HEK293T (cell line): ENCODE measurements around the gene PRIMA1.

Experiments used
- CTCF ChIA-PET: fragments of 350-600 bp; formaldehyde crosslinking; extraction: SDS; loops from one replicate; lab custom pipeline; 2021; ENCODE audit warnings: antibody characterized with exemption, inconsistent platforms; lab: Yijun Ruan, JAX
- POLR2A ChIA-PET: fragments of 350-600 bp; formaldehyde crosslinking; extraction: SDS; loops from one replicate; lab custom pipeline; 2020; ENCODE audit warnings: antibody characterized with exemption, inconsistent platforms; lab: Yijun Ruan, JAX
- DNase-seq: peaks from one replicate; pipeline ENCODE4 v3.0.0; 2012; ENCODE audit warnings: mixed read lengths; ENCODE audit errors: extremely low spot score
- ARNT ChIP-seq: fragments of 450-650 bp; IDR thresholded peaks from 2 replicates; pipeline ENCODE4 v1.6.1; 2017; ENCODE audit warnings: mild to moderate bottlenecking
- BHLHE40 ChIP-seq: fragments of 450-650 bp; IDR thresholded peaks from 2 replicates; pipeline ENCODE4 v1.6.1; 2016; ENCODE audit warnings: mild to moderate bottlenecking, moderate library complexity, borderline replicate concordance
- CTBP1 ChIP-seq: fragments of 450-650 bp; IDR thresholded peaks from 2 replicates; pipeline ENCODE4 v1.6.1; 2016; ENCODE audit warnings: borderline replicate concordance
- ELF4 ChIP-seq: fragments of 450-650 bp; IDR thresholded peaks from 2 replicates; pipeline ENCODE4 v1.6.1; 2017; ENCODE audit warnings: antibody characterized with exemption
- FOXA1 ChIP-seq: fragments of 450-650 bp; IDR thresholded peaks from 2 replicates; pipeline ENCODE4 v1.6.1; 2016; ENCODE audit warnings: mild to moderate bottlenecking
- FOXK2 ChIP-seq: fragments of 450-650 bp; IDR thresholded peaks from 2 replicates; pipeline ENCODE4 v1.6.1; 2016; ENCODE audit warnings: mild to moderate bottlenecking
- FOXM1 ChIP-seq: fragments of 450-650 bp; IDR thresholded peaks from 2 replicates; pipeline ENCODE4 v1.6.1; 2017; ENCODE audit warnings: mild to moderate bottlenecking, borderline replicate concordance
- HDGF ChIP-seq: fragments of 450-650 bp; IDR thresholded peaks from 2 replicates; pipeline ENCODE4 v1.6.1; 2017; ENCODE audit warnings: antibody characterized with exemption, borderline replicate concordance
- L3MBTL2 ChIP-seq: fragments of 450-650 bp; conservative IDR thresholded peaks from 2 replicates; pipeline ENCODE4 v1.6.1; 2016; ENCODE audit warnings: mild to moderate bottlenecking
- LEF1 ChIP-seq: fragments of 450-650 bp; IDR thresholded peaks from 2 replicates; pipeline ENCODE4 v1.6.1; 2017; ENCODE audit warnings: mild to moderate bottlenecking, borderline replicate concordance
- NFRKB ChIP-seq: fragments of 450-650 bp; IDR thresholded peaks from 2 replicates; pipeline ENCODE4 v1.6.1; 2016; ENCODE audit warnings: mild to moderate bottlenecking, moderate library complexity
- PKNOX1 ChIP-seq: fragments of 450-650 bp; IDR thresholded peaks from 2 replicates; pipeline ENCODE4 v1.6.1; 2016
- SP1 ChIP-seq: fragments of 450-650 bp; IDR thresholded peaks from 2 replicates; pipeline ENCODE4 v1.6.1; 2017
- SUZ12 ChIP-seq: fragments of 450-650 bp; IDR thresholded peaks from 2 replicates; pipeline ENCODE4 v1.6.1; 2016; ENCODE audit warnings: mild to moderate bottlenecking
- TARDBP ChIP-seq: fragments of 450-650 bp; IDR thresholded peaks from 2 replicates; pipeline ENCODE4 v1.6.1; 2016
- ZNF384 ChIP-seq: fragments of 450-650 bp; IDR thresholded peaks from 2 replicates; pipeline ENCODE4 v1.6.1; 2016

Gene PRIMA1

GRCh38 chr14:93748208-93749075, 39.8 kb downstream of the PRIMA1 start:
- no peak for TF ChIP-seq L3MBTL2
- TF ChIP-seq FOXA1, result no peak
- no peak for TF ChIP-seq HDGF
- no peak for TF ChIP-seq TARDBP
- no peak for TF ChIP-seq LEF1
- TF ChIP-seq FOXM1, result no peak
- no peak for TF ChIP-seq ZNF384
- TF ChIP-seq ARNT, result no peak
- no peak for TF ChIP-seq NFRKB
- no peak for TF ChIP-seq ELF4
- no peak for TF ChIP-seq BHLHE40
- TF ChIP-seq SP1, result no peak
- ChIA-PET POLR2A (no interaction called here), CTCF (interaction anchor here (1.0 kb wide), 1 partner anchor 15 kb away, joined by 3 read pairs; no protein-coding TSS in a partner anchor)
- no peak for DNase-seq

- no peak for DNase-seq
- ChIA-PET CTCF (no interaction called here), POLR2A (no interaction called here)
- TF ChIP-seq LEF1, result no peak
- TF ChIP-seq BHLHE40, result no peak
These were observed 40.7 kb downstream of the PRIMA1 start for GRCh38 chr14:93747560-93747959.

- TF ChIP-seq SP1 (no peak), FOXA1 (no peak), TARDBP (no peak), NFRKB (no peak), ELF4 (no peak), PKNOX1 (no peak), FOXM1 (no peak)
- POLR2A ChIA-PET, result no interaction called here
- CTCF ChIA-PET, result no interaction called here
- no peak for DNase-seq
These were observed 41.2 kb downstream of the PRIMA1 start for GRCh38 chr14:93747102-93747501.

- no peak for DNase-seq
- POLR2A ChIA-PET, result no interaction called here
- CTCF ChIA-PET, result no interaction called here
- TF ChIP-seq ARNT (no peak), CTBP1 (no peak), FOXM1 (no peak), FOXK2 (no peak), HDGF (no peak), SUZ12 (no peak), LEF1 (no peak), BHLHE40 (no peak), FOXA1 (no peak), PKNOX1 (no peak), TARDBP (no peak), ZNF384 (no peak), ELF4 (no peak), L3MBTL2 (no peak), SP1 (no peak), NFRKB (no peak)
These were observed 42.5 kb downstream of the PRIMA1 start for GRCh38 chr14:93745603-93746273.

GRCh38 chr14:93744876-93745275, 43.4 kb downstream of the PRIMA1 start:
- TF ChIP-seq SUZ12 (no peak), ARNT (no peak), PKNOX1 (no peak), FOXA1 (no peak), SP1 (no peak), L3MBTL2 (no peak), HDGF (no peak), ELF4 (no peak), LEF1 (no peak), CTBP1 (no peak), ZNF384 (no peak), FOXM1 (no peak), BHLHE40 (no peak), NFRKB (no peak), TARDBP (no peak), FOXK2 (no peak)
- POLR2A ChIA-PET, result no interaction called here
- no peak for DNase-seq
- CTCF ChIA-PET, result no interaction called here

- ChIA-PET CTCF (no interaction called here), POLR2A (no interaction called here)
- TF ChIP-seq FOXM1 (no peak), FOXA1 (no peak), L3MBTL2 (no peak), LEF1 (no peak)
- DNase-seq, result no peak
These were observed 44.1 kb downstream of the PRIMA1 start for GRCh38 chr14:93744176-93744575.
